ENCODE results near the gene RD3L. TPM values are rescaled to one million over a fixed set of nuclear protein-coding genes. Genes with fewer than 3 reads are reported as not detected.

The RD3L gene
- total and polyA plus RNA-seq, 12 donors = not detected

GRCh38 chr14:103949131-103949790 lies 6.9 kb upstream of the RD3L start:
- H3K27ac ChIP-seq = no peak overlapping the region
- DNase-seq = no peak
- H3K36me3 ChIP-seq (replicated peaks in 1 of 2) = no peaks in the 10 kb centered on the region
- H3K4me1 ChIP-seq (replicated peaks in 1 of 2) = no peaks in the 10 kb centered on the region
- no peaks in the 10 kb centered on the region for H3K9me3 ChIP-seq (replicated peaks in 1 of 3)
- TF ChIP-seq CTCF (IDR thresholded peaks at IDR 0.05) = no peak
- no peak for TF ChIP-seq POLR2A (IDR thresholded peaks at IDR 0.05)
- intact Hi-C loops (cut with DNase I) = no loop called here
- H3K4me3 ChIP-seq = no peak overlapping the region
- no peaks in the 10 kb centered on the region for H3K27me3 ChIP-seq
- WGBS, 4 donors = 58 to 70% (median 66%) methylated on average over 5 of the region's 5 CpGs

- TF ChIP-seq CTCF (IDR thresholded peaks at IDR 0.05) = no peak
- no peak for TF ChIP-seq POLR2A (IDR thresholded peaks at IDR 0.05)
- Histone ChIP-seq H3K4me1 (replicated peaks in 1 of 2) (no peaks in the 10 kb centered on the region), H3K27me3 (no peaks in the 10 kb centered on the region), H3K27ac (no peak overlapping the region), H3K4me3 (no peak overlapping the region), H3K36me3 (replicated peaks in 1 of 2) (no peaks in the 10 kb centered on the region), H3K9me3 (replicated peaks in 1 of 3) (no peaks in the 10 kb centered on the region)
- no peak for DNase-seq
- intact Hi-C loops (cut with DNase I) = no loop called here
- 69 to 87% (median 71%) methylated on average over 2 of the region's 2 CpGs for WGBS, 4 donors
Measured at GRCh38 chr14:103948442-103948841, 6.1 kb upstream of the RD3L start.

- TF ChIP-seq CTCF (IDR thresholded peaks at IDR 0.05) (no peak), POLR2A (IDR thresholded peaks at IDR 0.05) (no peak)
- Histone ChIP-seq H3K27me3 (no peaks in the 10 kb centered on the region), H3K27ac (no peak overlapping the region), H3K9me3 (replicated peaks in 1 of 3) (no peaks in the 10 kb centered on the region), H3K36me3 (replicated peaks in 1 of 2) (no peaks in the 10 kb centered on the region), H3K4me3 (no peak overlapping the region), H3K4me1 (replicated peaks in 1 of 2) (no peaks in the 10 kb centered on the region)
- no peak for DNase-seq
- 85 to 93% (median 90%) methylated on average over 2 of the region's 2 CpGs for WGBS, 4 donors
- intact Hi-C loops (cut with DNase I) = no loop called here
Measured at GRCh38 chr14:103946975-103947374, 4.6 kb upstream of the RD3L start.

GRCh38 chr14:103943673-103944072 lies 1.3 kb upstream of the RD3L start:
- no peak for TF ChIP-seq POLR2A (IDR thresholded peaks at IDR 0.05)
- no peak for TF ChIP-seq CTCF (IDR thresholded peaks at IDR 0.05)
- no peak overlapping the region for H3K4me3 ChIP-seq
- no peaks in the 10 kb centered on the region for H3K9me3 ChIP-seq (replicated peaks in 1 of 3)
- H3K27ac ChIP-seq = no peak overlapping the region
- no peaks in the 10 kb centered on the region for H3K4me1 ChIP-seq (replicated peaks in 1 of 2)
- DNase-seq = no peak
- intact Hi-C loops (cut with DNase I) = no loop called here
- H3K27me3 ChIP-seq = no peaks in the 10 kb centered on the region
- 69 to 74% (median 72%) methylated on average over 5 of the region's 5 CpGs for WGBS, 4 donors
- H3K36me3 ChIP-seq (replicated peaks in 1 of 2) = no peaks in the 10 kb centered on the region
